Mesodermal cell (in vitro differentiated cells): Measurements from ENCODE around the gene NOL4.

Experiments used
- H3K27ac ChIP-seq: 2 replicates; pipeline ENCODE4 v1.7.0; 2013; ENCODE audit warnings: mild to moderate bottlenecking, low read depth, low read length, moderate library complexity; ENCODE audit not compliant: severe bottlenecking
- H3K36me3 ChIP-seq: 2 replicates; pipeline ENCODE4 v1.7.1; 2013; ENCODE audit warnings: mild to moderate bottlenecking, low read length, moderate library complexity; ENCODE audit not compliant: control insufficient read depth, insufficient read depth
- H3K4me1 ChIP-seq: one replicate; pipeline ENCODE4 v1.7.1; 2013; ENCODE audit warnings: mild to moderate bottlenecking, low read length; ENCODE audit not compliant: insufficient read depth, control insufficient read depth, poor library complexity, severe bottlenecking
- H3K4me3 ChIP-seq: 2 replicates; pipeline ENCODE4 v1.7.0; 2013; ENCODE audit warnings: low read length, control low read depth, mild to moderate bottlenecking; ENCODE audit not compliant: insufficient read depth, poor library complexity, severe bottlenecking; ENCODE audit errors: extremely low read depth
- H3K9me3 ChIP-seq: 2 replicates; pipeline ENCODE4 v1.7.1; 2013; ENCODE audit warnings: mild to moderate bottlenecking, low read length, moderate library complexity; ENCODE audit not compliant: control insufficient read depth
- WGBS, 2 experiments: methylation state at CpG; one replicate each; pipeline ENCODE4 v1.1.5; 2013; ENCODE audit warnings: missing lambda C conversion rate in 2 of 2; ENCODE audit not compliant: insufficient coverage in 2 of 2; 5-methylcytosine and 5-hydroxymethylcytosine counted together

The NOL4 gene

DNA sequence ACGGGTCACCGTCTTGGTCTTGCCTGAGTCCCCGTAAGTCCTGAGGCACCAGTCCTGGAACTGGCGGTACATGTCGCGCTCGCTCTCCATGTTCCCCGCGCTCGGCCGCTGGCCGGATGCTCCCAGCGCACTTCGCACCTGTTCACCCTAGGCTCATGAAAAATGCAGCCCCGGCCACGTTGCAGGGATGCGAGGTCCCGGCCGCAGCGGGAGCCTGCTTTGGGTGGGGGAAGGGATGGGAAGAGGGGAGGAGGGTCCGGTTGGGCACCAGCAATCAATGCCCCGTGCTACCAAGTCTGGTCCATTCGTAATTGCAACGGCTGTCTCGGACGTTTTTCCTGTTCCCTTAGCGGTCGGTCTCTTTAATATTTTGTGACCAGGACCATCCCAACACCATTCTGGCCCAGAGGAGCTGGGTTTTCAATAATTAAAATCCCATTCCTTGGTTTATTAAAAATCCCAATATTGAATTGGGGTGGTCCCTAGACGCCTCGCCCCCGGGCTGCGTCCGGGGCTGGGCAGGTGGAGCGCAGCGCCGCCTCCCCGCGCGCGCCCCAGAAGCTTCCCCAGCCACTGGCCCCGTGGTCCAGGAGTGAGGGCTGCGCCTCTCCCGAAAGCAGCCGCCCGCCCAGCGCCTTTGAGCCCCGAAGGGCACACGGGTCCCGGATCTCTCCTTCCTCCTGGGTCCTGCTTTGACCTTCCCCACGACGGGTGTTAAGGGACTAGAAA is 1.4 kb downstream of the NOL4 start:
- 0 to 1% methylated on average over 33 to 37 of the region's 51 CpGs for WGBS, 2 experiments
- Histone ChIP-seq H3K4me1 (peaks cover 6% of the 10 kb centered on the region), H3K4me3 (peak overlapping the region; percentile 52), H3K27ac (no peak overlapping the region), H3K9me3 (no peaks in the 10 kb centered on the region), H3K36me3 (no peaks in the 10 kb centered on the region)

DNA sequence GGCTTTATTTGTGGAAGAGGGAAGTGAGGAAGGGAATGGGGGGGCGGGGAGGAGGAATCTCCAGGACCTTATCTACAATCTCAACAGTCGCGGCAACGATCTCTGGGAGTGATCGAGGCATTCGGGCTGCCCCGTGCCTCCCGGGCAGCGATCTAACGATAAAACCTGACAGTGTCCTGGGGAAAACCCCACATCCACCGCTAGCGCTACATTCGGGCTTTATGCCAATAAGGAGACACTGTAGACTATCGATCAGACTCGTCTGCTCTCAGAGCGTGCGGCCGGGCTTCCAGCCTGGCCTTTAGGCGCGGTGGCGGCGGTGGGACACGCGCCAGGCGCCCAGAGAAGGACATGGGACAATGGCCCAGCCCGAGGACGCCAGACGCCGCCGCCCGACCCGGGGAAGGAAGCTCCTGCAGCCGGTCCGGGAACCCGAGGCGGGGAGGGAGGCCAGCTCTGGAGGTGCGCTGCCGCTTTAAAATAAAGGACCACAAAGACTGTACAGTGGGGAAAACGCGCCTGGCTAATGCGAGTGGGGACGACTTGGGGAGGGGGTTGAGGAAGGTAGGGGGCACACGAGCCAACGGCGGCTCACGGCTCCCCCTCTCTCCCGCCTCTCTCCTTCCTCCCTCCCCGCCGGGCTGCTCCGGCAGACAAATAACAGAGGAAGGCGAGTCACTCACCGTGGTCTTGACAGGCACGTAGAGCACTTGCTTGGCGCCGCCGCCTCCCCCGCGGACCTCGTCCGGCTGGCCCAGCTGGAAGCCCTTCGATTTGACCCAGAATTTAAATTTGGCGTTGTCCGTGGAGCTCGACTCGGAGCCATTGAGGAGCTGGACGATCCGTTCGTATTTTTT is 2.2 kb downstream of the NOL4 start:
- no peaks in the 10 kb centered on the region for H3K36me3 ChIP-seq
- WGBS, 2 experiments: 0% methylated on average over 57 to 67 of the region's 68 CpGs
- peaks cover 6% of the 10 kb centered on the region for H3K4me1 ChIP-seq
- H3K4me3 ChIP-seq: peak overlapping the region; percentile 52
- no peak overlapping the region for H3K27ac ChIP-seq
- H3K9me3 ChIP-seq: no peaks in the 10 kb centered on the region

DNA sequence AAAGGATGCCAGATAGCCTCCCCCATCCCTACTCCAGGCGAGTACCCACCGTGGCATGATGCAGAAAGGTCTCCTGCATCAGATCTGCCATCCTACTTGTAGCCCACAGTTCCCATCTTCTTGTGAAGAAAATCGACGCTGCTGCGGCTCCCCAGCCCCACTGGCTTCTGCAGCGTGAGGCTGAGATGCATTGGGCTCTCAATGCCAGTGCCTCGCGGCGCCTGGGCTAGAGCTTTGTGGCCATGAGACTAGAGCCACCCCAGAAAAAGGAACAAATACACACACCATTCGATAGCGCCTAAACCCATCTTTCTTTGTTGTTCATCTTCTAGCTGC is 2.8 kb downstream of the NOL4 start:
- peak overlapping the region; percentile 52 for H3K4me3 ChIP-seq
- H3K36me3 ChIP-seq: no peaks in the 10 kb centered on the region
- 3% methylated on average over 5 to 7 of the region's 11 CpGs for WGBS, 2 experiments
- H3K9me3 ChIP-seq: no peaks in the 10 kb centered on the region
- H3K4me1 ChIP-seq: peaks cover 6% of the 10 kb centered on the region
- no peak overlapping the region for H3K27ac ChIP-seq

DNA sequence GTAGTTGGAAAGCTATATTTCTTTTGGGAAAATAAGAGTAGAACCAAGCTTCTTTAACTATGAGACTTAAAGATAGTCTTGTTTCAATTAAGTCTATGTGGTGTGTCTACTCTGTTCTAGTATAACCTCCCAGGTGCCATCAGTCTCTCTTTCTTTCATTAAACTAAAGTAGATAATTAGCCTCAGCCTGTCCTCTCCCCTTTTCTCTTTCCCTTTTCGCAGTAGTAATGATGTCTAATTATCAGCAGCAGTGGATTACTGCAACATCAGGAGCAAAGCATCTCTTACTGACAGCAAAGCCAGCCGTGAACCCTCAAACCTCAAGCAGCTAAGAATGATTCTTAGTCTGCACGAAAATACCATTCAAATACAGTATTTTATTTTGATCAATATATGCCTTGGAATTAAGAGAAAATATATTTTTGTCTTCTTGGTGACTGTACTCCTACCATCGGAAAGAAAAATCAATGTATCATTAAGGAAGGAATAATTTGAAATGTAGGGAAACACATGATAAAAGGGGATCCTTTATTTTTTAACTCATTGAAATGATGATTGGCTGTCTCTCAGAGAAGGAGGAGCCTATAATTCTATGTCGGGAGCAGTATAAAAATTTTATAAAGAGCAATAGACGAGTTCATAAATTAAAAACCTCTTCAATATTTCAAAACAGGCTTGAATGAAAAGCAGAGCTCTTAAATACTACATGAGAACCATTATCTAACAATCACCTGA is 4.5 kb downstream of the NOL4 start:
- Histone ChIP-seq H3K4me1 (peaks cover 6% of the 10 kb centered on the region), H3K9me3 (no peaks in the 10 kb centered on the region), H3K27ac (no peak overlapping the region), H3K36me3 (no peaks in the 10 kb centered on the region), H3K4me3 (no peak overlapping the region)
- 60% methylated on average over 1 of the region's 6 CpGs; no CpG with 5 or more reads in 1 of the 2 experiments for WGBS, 2 experiments

DNA sequence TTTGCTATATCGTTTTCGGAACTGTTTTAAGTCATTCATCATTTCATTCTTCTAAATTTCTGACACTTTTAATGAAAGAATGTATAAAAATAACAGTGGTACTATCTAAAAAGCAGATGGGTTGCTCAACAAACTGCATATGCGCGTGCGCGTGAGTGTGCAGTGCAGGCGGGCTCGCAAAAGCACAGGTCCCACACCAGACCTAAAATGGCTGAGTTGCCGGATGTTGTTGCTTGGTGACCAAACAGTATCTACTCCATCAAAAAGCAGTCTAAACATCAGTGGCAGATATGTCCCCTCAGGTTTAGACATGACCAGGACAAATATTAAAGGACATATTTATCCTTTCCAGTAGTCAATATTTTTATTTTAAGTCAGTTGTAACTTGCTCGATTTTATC is 5.1 kb downstream of the NOL4 start:
- H3K4me1 ChIP-seq: peaks cover 6% of the 10 kb centered on the region
- H3K9me3 ChIP-seq: no peaks in the 10 kb centered on the region
- 87 to 100% methylated on average over 7 of the region's 10 CpGs for WGBS, 2 experiments
- no peaks in the 10 kb centered on the region for H3K36me3 ChIP-seq
- no peak overlapping the region for H3K4me3 ChIP-seq
- H3K27ac ChIP-seq: no peak overlapping the region

DNA sequence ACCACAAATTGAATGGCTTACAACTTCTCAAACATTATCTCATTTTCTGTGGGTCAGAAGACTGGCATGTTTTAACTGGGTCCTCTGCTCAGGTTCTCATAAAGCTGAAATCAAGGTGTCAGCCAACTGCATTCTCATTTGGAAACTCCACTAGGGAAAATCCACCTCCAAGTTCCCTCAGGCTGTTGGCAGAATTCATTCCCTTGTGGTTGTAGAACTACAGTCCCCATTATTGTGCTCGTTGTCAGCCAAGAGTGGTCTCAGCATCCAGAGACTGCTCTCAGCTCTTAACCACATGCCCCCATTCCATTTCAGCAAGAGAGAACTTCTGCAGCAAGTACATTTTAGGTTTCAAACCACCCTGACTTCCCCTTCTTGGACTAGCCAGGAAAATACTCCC is 12.2 kb downstream of the NOL4 start:
- no peak overlapping the region for H3K27ac ChIP-seq
- no peaks in the 10 kb centered on the region for H3K36me3 ChIP-seq
- WGBS, 2 experiments: 80 to 94% methylated on average over 1 of the region's 1 CpG
- no peaks in the 10 kb centered on the region for H3K4me1 ChIP-seq
- H3K9me3 ChIP-seq: no peaks in the 10 kb centered on the region
- H3K4me3 ChIP-seq: no peak overlapping the region

DNA sequence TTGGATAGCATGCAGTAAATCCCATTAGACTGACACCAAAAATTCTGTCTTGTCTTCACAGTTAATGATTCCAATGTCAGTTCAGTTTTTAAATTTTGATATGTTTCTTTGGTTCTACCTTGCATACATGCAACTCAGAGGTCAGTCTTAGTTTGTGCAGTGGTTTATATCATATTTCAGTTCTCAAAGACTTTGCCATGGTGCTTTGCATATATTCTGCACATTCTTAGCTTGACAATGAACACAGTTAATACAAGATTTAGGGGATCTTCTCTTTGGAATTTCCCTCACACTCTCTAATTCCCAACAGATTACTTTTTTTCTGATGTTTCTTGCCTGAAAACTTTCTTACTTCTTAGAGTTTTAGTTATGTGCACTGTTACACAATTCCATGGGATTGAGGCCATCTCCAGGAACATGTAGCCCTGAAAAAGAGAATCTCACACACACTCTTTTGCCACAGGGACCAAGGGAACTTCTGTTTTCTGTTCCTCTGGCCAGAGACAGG is 17.3 kb downstream of the NOL4 start:
- Histone ChIP-seq H3K4me3 (no peak overlapping the region), H3K36me3 (no peaks in the 10 kb centered on the region), H3K4me1 (no peaks in the 10 kb centered on the region), H3K9me3 (no peaks in the 10 kb centered on the region), H3K27ac (no peak overlapping the region)

DNA sequence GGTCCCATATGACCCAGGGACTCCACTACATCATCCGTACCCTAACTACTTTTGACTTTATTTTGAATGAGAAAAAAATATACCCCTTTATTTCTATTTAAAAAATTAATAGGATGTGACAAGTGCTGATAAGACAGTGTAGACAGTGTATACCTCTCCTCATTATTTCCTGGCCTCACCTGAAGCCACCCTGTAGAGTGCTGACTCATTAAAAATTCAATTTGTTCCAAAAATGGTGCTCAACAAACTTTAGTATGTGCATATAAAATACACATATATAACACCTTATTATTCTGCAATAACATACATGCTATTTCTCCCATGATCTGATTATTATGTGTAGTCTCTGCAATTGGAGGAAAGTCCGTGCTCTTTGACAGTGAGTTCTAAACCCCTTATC is 20.8 kb downstream of the NOL4 start:
- no peak overlapping the region for H3K4me3 ChIP-seq
- H3K27ac ChIP-seq: no peak overlapping the region
- no peaks in the 10 kb centered on the region for H3K9me3 ChIP-seq
- H3K4me1 ChIP-seq: no peaks in the 10 kb centered on the region
- WGBS, 2 experiments: no CpG with 5 or more reads among the region's 2 CpGs
- no peaks in the 10 kb centered on the region for H3K36me3 ChIP-seq

DNA sequence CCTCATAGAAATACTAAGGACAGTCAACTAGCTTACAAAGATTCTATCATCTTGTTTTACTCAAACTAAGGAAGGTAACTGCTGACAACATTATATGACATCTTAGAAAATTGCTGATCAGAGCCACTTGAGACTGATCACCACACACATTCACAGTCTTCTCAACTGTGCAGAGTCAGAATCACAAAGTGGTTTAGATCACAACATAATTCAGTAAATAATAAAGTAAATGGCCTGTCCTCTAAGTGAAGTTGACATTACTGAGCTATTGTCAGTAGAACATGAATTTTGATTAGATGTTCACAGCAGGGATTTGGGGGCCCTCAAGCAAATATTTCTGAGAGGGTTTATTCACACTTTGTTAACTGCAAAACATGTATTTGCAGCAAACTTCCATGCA is 28.5 kb downstream of the NOL4 start:
- no peak overlapping the region for H3K27ac ChIP-seq
- no peak overlapping the region for H3K4me3 ChIP-seq
- no peaks in the 10 kb centered on the region for H3K9me3 ChIP-seq
- H3K36me3 ChIP-seq: no peaks in the 10 kb centered on the region
- H3K4me1 ChIP-seq: no peaks in the 10 kb centered on the region

DNA sequence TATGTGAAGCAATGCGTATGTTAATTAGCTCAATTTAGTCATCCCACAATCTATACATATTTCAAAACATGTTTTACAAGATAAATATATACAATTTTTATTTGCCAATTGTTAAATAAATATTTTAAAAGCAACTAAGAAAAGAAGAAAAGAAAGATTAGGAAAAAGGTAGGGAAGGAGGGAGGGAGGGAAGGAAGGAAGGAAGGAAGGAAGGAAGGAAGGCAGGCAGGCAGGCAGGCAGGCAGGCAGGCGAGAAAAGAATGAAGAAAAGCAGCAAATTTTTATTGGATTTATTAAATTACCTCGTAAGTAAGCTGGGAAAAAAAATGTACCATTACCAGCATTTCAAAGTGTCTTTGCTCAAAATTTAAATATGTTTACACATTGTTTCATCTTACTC is 30.5 kb downstream of the NOL4 start:
- Histone ChIP-seq H3K36me3 (no peaks in the 10 kb centered on the region), H3K4me3 (no peak overlapping the region), H3K4me1 (no peaks in the 10 kb centered on the region), H3K9me3 (no peaks in the 10 kb centered on the region), H3K27ac (no peak overlapping the region)
- no CpG with 5 or more reads among the region's 3 CpGs for WGBS, 2 experiments
